Measurements from ENCODE around the gene ADARB1.

Gene ADARB1

GRCh38 chr21:45259206-45259840 lies 184.9 kb downstream of the ADARB1 start:
- Histone ChIP-seq H3K36me3 (ENCODE audit: control insufficient read depth in 2 of 2, insufficient read depth in 2 of 2, low read length in 2 of 2) (peaks cover 10 to 16% of the 10 kb centered on the region in 2 donors), H3K27me3 (ENCODE audit: control insufficient read depth in 2 of 2, insufficient read depth in 2 of 2, low read length in 2 of 2) (peaks cover 5 to 16% of the 10 kb centered on the region in 2 donors), H3K9ac (ENCODE audit: low read depth in 1 of 2, low read length in 2 of 2) (no peak overlapping the region), H3K27ac (ENCODE audit: low read depth in 2 of 2, low read length in 2 of 2) (no peak overlapping the region), H3K4me3 (ENCODE audit: low read length in 2 of 2) (no peak overlapping the region), H3K9me3 (ENCODE audit: control insufficient read depth in 2 of 2, low read length in 2 of 2) (no peaks in the 10 kb centered on the region), H3K4me1 (ENCODE audit: control insufficient read depth in 2 of 2, insufficient read depth in 2 of 2, low read length in 2 of 2) (no peaks in the 10 kb centered on the region)

DNA sequence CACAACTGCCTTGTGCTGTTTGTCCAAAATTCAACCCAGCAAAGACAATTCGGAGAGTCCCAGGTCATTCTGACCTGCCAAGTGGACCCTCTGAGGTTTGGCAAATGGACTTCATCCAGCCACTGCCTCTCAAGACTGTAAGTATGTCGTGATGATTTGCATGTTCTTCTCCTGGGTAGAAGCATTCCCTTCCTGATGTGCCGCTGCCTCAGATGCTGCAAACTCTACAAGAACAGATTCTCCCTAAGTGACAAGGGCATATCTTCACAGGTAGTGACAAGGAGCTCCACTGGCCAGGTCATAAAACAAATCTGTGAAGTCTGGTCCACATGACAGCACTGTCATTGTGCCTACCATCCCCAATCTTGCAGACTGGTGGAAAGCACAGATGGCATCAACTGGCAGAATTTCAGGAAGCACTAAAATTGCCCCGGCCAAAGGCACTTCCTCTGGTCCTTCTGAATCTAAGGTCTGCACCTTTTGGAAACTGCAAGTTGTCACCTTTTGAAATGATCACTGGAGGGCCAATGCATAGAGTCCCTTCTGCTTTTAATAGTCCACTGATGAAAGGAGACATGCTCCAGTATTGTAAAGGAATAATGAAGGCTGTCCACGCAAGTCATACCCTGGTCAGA lies 185.9 kb downstream of the ADARB1 start:
- no peaks in the 10 kb centered on the region for H3K9me3 ChIP-seq (ENCODE audit: control insufficient read depth in 2 of 2, low read length in 2 of 2)
- H3K9ac ChIP-seq (ENCODE audit: low read depth in 1 of 2, low read length in 2 of 2): no peak overlapping the region
- H3K36me3 ChIP-seq (ENCODE audit: control insufficient read depth in 2 of 2, insufficient read depth in 2 of 2, low read length in 2 of 2): peaks cover 18 to 23% of the 10 kb centered on the region in 2 donors
- no peaks in the 10 kb centered on the region for H3K4me1 ChIP-seq (ENCODE audit: control insufficient read depth in 2 of 2, insufficient read depth in 2 of 2, low read length in 2 of 2)
- no peak overlapping the region for H3K4me3 ChIP-seq (ENCODE audit: low read length in 2 of 2)
- H3K27me3 ChIP-seq (ENCODE audit: control insufficient read depth in 2 of 2, insufficient read depth in 2 of 2, low read length in 2 of 2): peaks cover 5 to 14% of the 10 kb centered on the region in 2 donors
- no peak overlapping the region for H3K27ac ChIP-seq (ENCODE audit: low read depth in 2 of 2, low read length in 2 of 2)

DNA sequence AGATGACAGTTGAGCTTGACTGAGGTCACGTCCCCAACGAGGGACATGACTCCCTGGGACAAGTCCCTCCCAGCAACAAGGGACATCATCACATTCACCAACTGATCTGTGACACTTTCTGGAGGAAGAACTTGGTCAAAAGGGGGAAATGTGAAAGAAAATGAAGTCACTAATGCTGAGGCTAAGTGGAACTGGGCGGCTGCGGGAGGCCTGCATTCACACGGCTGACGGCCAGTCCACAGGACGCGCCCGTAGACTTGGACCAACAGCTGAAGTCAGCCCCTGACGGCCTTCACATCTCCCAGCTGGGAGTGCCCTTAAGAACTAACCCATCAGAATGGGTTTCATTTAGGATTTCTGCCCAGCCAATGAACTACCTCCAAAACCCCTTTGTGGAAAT lies 186.7 kb downstream of the ADARB1 start:
- H3K27ac ChIP-seq (ENCODE audit: low read depth in 2 of 2, low read length in 2 of 2): no peak overlapping the region
- H3K9ac ChIP-seq (ENCODE audit: low read depth in 1 of 2, low read length in 2 of 2): no peak overlapping the region
- no peaks in the 10 kb centered on the region for H3K4me1 ChIP-seq (ENCODE audit: control insufficient read depth in 2 of 2, insufficient read depth in 2 of 2, low read length in 2 of 2)
- H3K4me3 ChIP-seq (ENCODE audit: low read length in 2 of 2): no peak overlapping the region
- no peaks in the 10 kb centered on the region for H3K9me3 ChIP-seq (ENCODE audit: control insufficient read depth in 2 of 2, low read length in 2 of 2)
- H3K27me3 ChIP-seq (ENCODE audit: control insufficient read depth in 2 of 2, insufficient read depth in 2 of 2, low read length in 2 of 2): peaks cover 5 to 14% of the 10 kb centered on the region in 2 donors
- peaks cover 25 to 29% of the 10 kb centered on the region in 2 donors for H3K36me3 ChIP-seq (ENCODE audit: control insufficient read depth in 2 of 2, insufficient read depth in 2 of 2, low read length in 2 of 2)

DNA sequence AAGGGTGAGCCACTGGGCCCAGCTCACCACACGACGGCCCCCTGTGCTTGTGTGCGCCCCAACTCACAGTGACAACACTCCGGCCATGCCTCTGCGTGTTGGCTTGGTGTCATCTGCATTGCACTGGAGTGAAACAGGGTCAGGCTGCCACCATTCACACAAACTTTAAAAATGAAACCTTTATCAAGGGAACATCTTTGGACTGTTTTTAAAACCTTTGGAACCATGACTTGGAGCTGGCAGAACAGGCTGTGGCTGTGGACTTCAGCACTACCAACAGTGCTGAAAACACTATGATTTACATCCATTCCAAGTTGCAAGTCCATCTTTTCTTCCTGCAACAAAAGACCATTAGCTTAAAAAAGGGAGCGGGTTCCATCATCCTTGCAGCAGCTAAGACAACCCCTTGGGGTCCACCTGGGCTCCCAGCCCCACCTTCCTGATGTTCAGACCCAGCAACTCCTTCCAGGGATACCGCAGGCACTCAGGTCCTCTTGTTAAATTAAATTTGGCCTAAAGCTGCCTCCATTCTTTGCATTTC lies 187.7 kb downstream of the ADARB1 start:
- no peak overlapping the region for H3K4me3 ChIP-seq (ENCODE audit: low read length in 2 of 2)
- peaks cover 0 to 11% of the 10 kb centered on the region in 2 donors for H3K27me3 ChIP-seq (ENCODE audit: control insufficient read depth in 2 of 2, insufficient read depth in 2 of 2, low read length in 2 of 2)
- peaks cover 31 to 32% of the 10 kb centered on the region in 2 donors for H3K36me3 ChIP-seq (ENCODE audit: control insufficient read depth in 2 of 2, insufficient read depth in 2 of 2, low read length in 2 of 2)
- no peaks in the 10 kb centered on the region for H3K9me3 ChIP-seq (ENCODE audit: control insufficient read depth in 2 of 2, low read length in 2 of 2)
- H3K9ac ChIP-seq (ENCODE audit: low read depth in 1 of 2, low read length in 2 of 2): no peak overlapping the region
- no peaks in the 10 kb centered on the region for H3K4me1 ChIP-seq (ENCODE audit: control insufficient read depth in 2 of 2, insufficient read depth in 2 of 2, low read length in 2 of 2)
- H3K27ac ChIP-seq (ENCODE audit: low read depth in 2 of 2, low read length in 2 of 2): no peak overlapping the region

DNA sequence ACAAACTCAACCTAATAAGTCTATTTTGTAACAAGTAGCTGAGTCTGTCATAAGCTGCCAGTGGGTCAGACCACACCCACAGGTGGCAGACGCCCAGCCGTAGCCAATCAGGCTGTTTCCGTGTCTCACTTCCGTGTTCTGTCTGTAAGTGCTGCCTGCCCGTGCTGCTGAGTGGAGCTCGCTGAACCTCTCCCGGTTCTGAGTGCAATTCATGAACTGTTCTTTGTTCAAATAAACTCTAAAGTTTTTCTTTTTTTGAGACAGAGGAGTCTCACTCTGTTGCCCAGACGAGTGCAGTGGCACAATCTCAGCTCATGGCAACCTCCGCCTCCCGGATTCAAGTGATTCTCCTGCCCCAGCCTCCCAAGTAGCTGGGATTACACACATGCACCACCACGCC lies 188.2 kb downstream of the ADARB1 start:
- H3K9me3 ChIP-seq (ENCODE audit: control insufficient read depth in 2 of 2, low read length in 2 of 2): no peaks in the 10 kb centered on the region
- H3K27ac ChIP-seq (ENCODE audit: low read depth in 2 of 2, low read length in 2 of 2): no peak overlapping the region
- no peak overlapping the region for H3K9ac ChIP-seq (ENCODE audit: low read depth in 1 of 2, low read length in 2 of 2)
- peaks cover 0 to 7% of the 10 kb centered on the region in 2 donors for H3K27me3 ChIP-seq (ENCODE audit: control insufficient read depth in 2 of 2, insufficient read depth in 2 of 2, low read length in 2 of 2)
- H3K36me3 ChIP-seq (ENCODE audit: control insufficient read depth in 2 of 2, insufficient read depth in 2 of 2, low read length in 2 of 2): peaks cover 36 to 37% of the 10 kb centered on the region in 2 donors
- H3K4me1 ChIP-seq (ENCODE audit: control insufficient read depth in 2 of 2, insufficient read depth in 2 of 2, low read length in 2 of 2): no peaks in the 10 kb centered on the region
- H3K4me3 ChIP-seq (ENCODE audit: low read length in 2 of 2): no peak overlapping the region

DNA sequence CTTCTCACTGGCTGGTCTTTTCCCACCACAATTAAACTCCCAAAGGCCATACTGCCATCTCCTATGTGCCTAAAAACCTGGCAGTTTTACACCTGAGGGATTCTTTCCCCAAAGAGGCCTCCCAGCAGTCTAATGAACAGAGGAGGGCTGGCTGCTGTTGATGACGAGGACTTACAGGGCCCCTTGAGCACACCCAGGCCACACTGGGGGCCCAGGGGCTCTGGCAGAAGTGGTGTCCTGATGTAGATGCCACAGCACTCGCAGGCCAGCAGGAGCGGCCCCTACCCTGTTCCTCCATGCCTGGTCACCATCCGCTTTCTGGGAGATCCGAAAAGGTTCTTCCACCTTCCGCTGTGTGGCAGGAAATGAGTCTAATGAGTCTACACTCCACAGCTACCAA lies 189.2 kb downstream of the ADARB1 start:
- H3K4me3 ChIP-seq (ENCODE audit: low read length in 2 of 2): no peak overlapping the region
- H3K27ac ChIP-seq (ENCODE audit: low read depth in 2 of 2, low read length in 2 of 2): no peak overlapping the region
- no peaks in the 10 kb centered on the region for H3K27me3 ChIP-seq (ENCODE audit: control insufficient read depth in 2 of 2, insufficient read depth in 2 of 2, low read length in 2 of 2)
- peaks cover 38 to 39% of the 10 kb centered on the region in 2 donors for H3K36me3 ChIP-seq (ENCODE audit: control insufficient read depth in 2 of 2, insufficient read depth in 2 of 2, low read length in 2 of 2)
- no peaks in the 10 kb centered on the region for H3K4me1 ChIP-seq (ENCODE audit: control insufficient read depth in 2 of 2, insufficient read depth in 2 of 2, low read length in 2 of 2)
- H3K9me3 ChIP-seq (ENCODE audit: control insufficient read depth in 2 of 2, low read length in 2 of 2): no peaks in the 10 kb centered on the region
- H3K9ac ChIP-seq (ENCODE audit: low read depth in 1 of 2, low read length in 2 of 2): no peak overlapping the region

DNA sequence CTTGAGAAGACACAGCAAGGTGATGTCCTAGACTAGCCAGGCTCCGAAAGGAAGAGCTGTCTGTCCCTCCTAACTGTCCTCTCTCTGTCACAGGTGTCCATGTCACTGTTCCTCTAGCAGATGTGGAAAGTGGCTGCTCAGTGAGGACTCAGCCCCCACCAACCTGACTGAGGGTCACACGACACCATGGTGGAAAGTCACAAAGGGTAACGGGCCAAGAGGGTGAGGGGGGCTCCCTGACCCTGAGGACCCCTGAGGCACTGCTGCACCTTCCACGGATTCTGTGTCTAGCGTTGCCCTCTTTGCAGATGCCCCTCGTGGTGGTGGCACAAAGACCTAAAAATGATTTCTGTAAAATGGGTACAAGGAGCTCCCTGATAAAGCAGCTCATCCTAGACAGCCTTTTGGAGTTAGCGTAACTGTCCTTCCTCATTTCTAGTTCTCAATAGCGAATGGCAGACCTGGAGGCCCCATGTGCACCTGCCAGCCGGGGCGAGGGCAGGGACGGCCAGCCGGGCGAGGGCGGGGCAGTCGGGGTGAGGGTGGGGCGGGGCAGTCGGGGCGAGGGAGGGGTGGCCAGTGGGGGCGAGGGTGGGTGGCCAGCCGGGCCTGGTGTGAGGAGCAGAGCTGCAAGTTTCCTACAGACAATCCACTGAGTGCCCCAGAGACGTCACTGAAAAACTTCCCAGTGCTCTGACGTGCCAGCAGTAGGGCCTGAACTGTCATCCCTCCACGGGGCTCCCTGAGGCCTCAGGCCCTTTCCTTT lies 189.9 kb downstream of the ADARB1 start:
- Histone ChIP-seq H3K4me3 (ENCODE audit: low read length in 2 of 2) (no peak overlapping the region), H3K27me3 (ENCODE audit: control insufficient read depth in 2 of 2, insufficient read depth in 2 of 2, low read length in 2 of 2) (no peaks in the 10 kb centered on the region), H3K9ac (ENCODE audit: low read depth in 1 of 2, low read length in 2 of 2) (no peak overlapping the region), H3K4me1 (ENCODE audit: control insufficient read depth in 2 of 2, insufficient read depth in 2 of 2, low read length in 2 of 2) (no peaks in the 10 kb centered on the region), H3K36me3 (ENCODE audit: control insufficient read depth in 2 of 2, insufficient read depth in 2 of 2, low read length in 2 of 2) (peaks cover 38 to 39% of the 10 kb centered on the region in 2 donors), H3K27ac (ENCODE audit: low read depth in 2 of 2, low read length in 2 of 2) (no peak overlapping the region), H3K9me3 (ENCODE audit: control insufficient read depth in 2 of 2, low read length in 2 of 2) (no peaks in the 10 kb centered on the region)

DNA sequence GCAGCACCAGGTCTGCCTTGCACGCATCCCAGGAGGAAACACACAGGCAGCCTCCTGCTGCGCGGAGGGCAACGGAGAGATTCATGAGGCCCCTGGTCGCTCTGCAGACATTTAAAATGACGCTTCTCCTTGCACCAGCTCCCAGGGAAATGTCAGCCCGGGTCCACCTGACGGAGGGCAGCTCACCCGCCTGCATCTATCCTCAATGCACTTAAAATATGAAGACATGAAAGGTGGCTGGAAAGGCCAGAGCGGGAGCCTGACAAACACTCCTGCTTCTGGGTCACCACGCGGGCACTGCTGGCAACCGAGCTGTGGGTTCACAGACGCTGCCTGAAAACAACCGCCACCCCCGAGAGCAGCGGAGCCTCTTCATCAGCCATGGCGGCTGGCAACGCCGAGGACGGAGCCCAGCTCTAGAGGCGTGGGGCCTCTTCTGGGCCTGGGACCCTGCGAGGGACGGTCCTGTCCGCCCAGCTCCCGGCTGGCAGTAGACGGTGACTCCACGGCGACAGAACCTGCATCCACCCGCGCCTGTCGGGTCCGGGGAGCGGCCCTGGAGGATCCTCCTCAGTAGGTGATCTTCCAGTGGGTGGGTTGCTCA lies 190.6 kb downstream of the ADARB1 start:
- H3K9ac ChIP-seq (ENCODE audit: low read depth in 1 of 2, low read length in 2 of 2): no peak overlapping the region
- peaks cover 41 to 45% of the 10 kb centered on the region in 2 donors for H3K36me3 ChIP-seq (ENCODE audit: control insufficient read depth in 2 of 2, insufficient read depth in 2 of 2, low read length in 2 of 2)
- H3K4me3 ChIP-seq (ENCODE audit: low read length in 2 of 2): no peak overlapping the region
- no peaks in the 10 kb centered on the region for H3K4me1 ChIP-seq (ENCODE audit: control insufficient read depth in 2 of 2, insufficient read depth in 2 of 2, low read length in 2 of 2)
- no peaks in the 10 kb centered on the region for H3K9me3 ChIP-seq (ENCODE audit: control insufficient read depth in 2 of 2, low read length in 2 of 2)
- no peaks in the 10 kb centered on the region for H3K27me3 ChIP-seq (ENCODE audit: control insufficient read depth in 2 of 2, insufficient read depth in 2 of 2, low read length in 2 of 2)
- H3K27ac ChIP-seq (ENCODE audit: low read depth in 2 of 2, low read length in 2 of 2): no peak overlapping the region

GRCh38 chr21:45265721-45266517 lies 191.5 kb downstream of the ADARB1 start:
- H3K36me3 ChIP-seq (ENCODE audit: control insufficient read depth in 2 of 2, insufficient read depth in 2 of 2, low read length in 2 of 2): peaks cover 43 to 52% of the 10 kb centered on the region in 2 donors
- H3K4me1 ChIP-seq (ENCODE audit: control insufficient read depth in 2 of 2, insufficient read depth in 2 of 2, low read length in 2 of 2): no peaks in the 10 kb centered on the region
- H3K27me3 ChIP-seq (ENCODE audit: control insufficient read depth in 2 of 2, insufficient read depth in 2 of 2, low read length in 2 of 2): no peaks in the 10 kb centered on the region
- H3K9ac ChIP-seq (ENCODE audit: low read depth in 1 of 2, low read length in 2 of 2): no peak overlapping the region
- H3K9me3 ChIP-seq (ENCODE audit: control insufficient read depth in 2 of 2, low read length in 2 of 2): no peaks in the 10 kb centered on the region
- no peak overlapping the region for H3K4me3 ChIP-seq (ENCODE audit: low read length in 2 of 2)
- H3K27ac ChIP-seq (ENCODE audit: low read depth in 2 of 2, low read length in 2 of 2): peak overlapping the region in 1 of 2 donors; percentile 16
